GM21619 (cell line): ENCODE data around the gene GALNT18.

Experiments used
- ATAC-seq: cut with Tn5 transposase; IDR thresholded peaks from one replicate; pipeline ENCODE4 v1.9.1; 2021; ENCODE audit not compliant: unreplicated experiment

The GALNT18 gene

GRCh38 chr11:11533751-11534150 lies 88.1 kb downstream of the GALNT18 start:
- no peak for ATAC-seq

- no peak for ATAC-seq
Measured at GRCh38 chr11:11533057-11533456, 88.7 kb downstream of the GALNT18 start.

- no peak for ATAC-seq
Measured at GRCh38 chr11:11532574-11532973, 89.2 kb downstream of the GALNT18 start.

- ATAC-seq: no peak
Measured at GRCh38 chr11:11531131-11531908, 90.5 kb downstream of the GALNT18 start.

GRCh38 chr11:11528986-11529385 lies 92.8 kb downstream of the GALNT18 start:
- no peak for ATAC-seq

GRCh38 chr11:11525283-11525682 lies 96.5 kb downstream of the GALNT18 start:
- no peak for ATAC-seq

GRCh38 chr11:11524436-11525061 lies 97.3 kb downstream of the GALNT18 start:
- no peak for ATAC-seq

- ATAC-seq: no peak
Measured at GRCh38 chr11:11522591-11522990, 99.2 kb downstream of the GALNT18 start.

GRCh38 chr11:11521306-11522002 lies 100.4 kb downstream of the GALNT18 start:
- ATAC-seq: no peak

- ATAC-seq: no peak
Measured at GRCh38 chr11:11520231-11521015, 101.4 kb downstream of the GALNT18 start.

GRCh38 chr11:11519184-11519583 lies 102.6 kb downstream of the GALNT18 start:
- ATAC-seq: no peak

GRCh38 chr11:11514246-11514645 lies 107.6 kb downstream of the GALNT18 start:
- no peak for ATAC-seq

- no peak for ATAC-seq
Measured at GRCh38 chr11:11513422-11513821, 108.4 kb downstream of the GALNT18 start.

- ATAC-seq: no peak
Measured at GRCh38 chr11:11512929-11513328, 108.9 kb downstream of the GALNT18 start.

- no peak for ATAC-seq
Measured at GRCh38 chr11:11512502-11512901, 109.3 kb downstream of the GALNT18 start.

- ATAC-seq: no peak
Measured at GRCh38 chr11:11512090-11512489, 109.7 kb downstream of the GALNT18 start.

GRCh38 chr11:11510939-11511338 lies 110.9 kb downstream of the GALNT18 start:
- ATAC-seq: no peak

GRCh38 chr11:11505692-11506091 lies 116.1 kb downstream of the GALNT18 start:
- ATAC-seq: no peak

- ATAC-seq: no peak
Measured at GRCh38 chr11:11505190-11505589, 116.6 kb downstream of the GALNT18 start.

- ATAC-seq: no peak
Measured at GRCh38 chr11:11504071-11504470, 117.7 kb downstream of the GALNT18 start.

- ATAC-seq: no peak
Measured at GRCh38 chr11:11502263-11502861, 119.4 kb downstream of the GALNT18 start.
